Epithelial cell of esophagus (primary cell): ENCODE measurements around the gene DSCAML1.
"Not testable (repeated sequence)": the region's sequence is repeated elsewhere in the genome, so short reads cannot be mapped to it uniquely, and the experiment has no call there.

Source experiments
- DNase-seq: peaks from one replicate; pipeline ENCODE4 v3.0.0; 2010; ENCODE audit warnings: low read depth
- H3K4me3 ChIP-seq: 2 replicates; pipeline ENCODE4 v1.5.1; 2011; ENCODE audit warnings: mild to moderate bottlenecking, low read length, control low read depth
- TF ChIP-seq, protein P1 (sequence below): IDR thresholded peaks from 2 replicates; pipeline ENCODE4 v1.5.1; 2011; ENCODE audit warnings: low read depth, mild to moderate bottlenecking, low read length, control low read depth, inconsistent platforms; ENCODE audit not compliant: insufficient read depth; ENCODE audit errors: missing control alignments

DSCAML1 gene

GRCh38 chr11:117816846-117817367 lies 19.9 kb upstream of the DSCAML1 start:
- no peak for DNase-seq
- no peak overlapping the region for H3K4me3 ChIP-seq
- TF ChIP-seq, protein P1, sequence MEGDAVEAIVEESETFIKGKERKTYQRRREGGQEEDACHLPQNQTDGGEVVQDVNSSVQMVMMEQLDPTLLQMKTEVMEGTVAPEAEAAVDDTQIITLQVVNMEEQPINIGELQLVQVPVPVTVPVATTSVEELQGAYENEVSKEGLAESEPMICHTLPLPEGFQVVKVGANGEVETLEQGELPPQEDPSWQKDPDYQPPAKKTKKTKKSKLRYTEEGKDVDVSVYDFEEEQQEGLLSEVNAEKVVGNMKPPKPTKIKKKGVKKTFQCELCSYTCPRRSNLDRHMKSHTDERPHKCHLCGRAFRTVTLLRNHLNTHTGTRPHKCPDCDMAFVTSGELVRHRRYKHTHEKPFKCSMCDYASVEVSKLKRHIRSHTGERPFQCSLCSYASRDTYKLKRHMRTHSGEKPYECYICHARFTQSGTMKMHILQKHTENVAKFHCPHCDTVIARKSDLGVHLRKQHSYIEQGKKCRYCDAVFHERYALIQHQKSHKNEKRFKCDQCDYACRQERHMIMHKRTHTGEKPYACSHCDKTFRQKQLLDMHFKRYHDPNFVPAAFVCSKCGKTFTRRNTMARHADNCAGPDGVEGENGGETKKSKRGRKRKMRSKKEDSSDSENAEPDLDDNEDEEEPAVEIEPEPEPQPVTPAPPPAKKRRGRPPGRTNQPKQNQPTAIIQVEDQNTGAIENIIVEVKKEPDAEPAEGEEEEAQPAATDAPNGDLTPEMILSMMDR = no peak

GRCh38 chr11:117816151-117816741 lies 19.2 kb upstream of the DSCAML1 start:
- TF ChIP-seq, protein P1 = no peak
- DNase-seq = peak; percentile 66
- H3K4me3 ChIP-seq = no peak overlapping the region

DNA sequence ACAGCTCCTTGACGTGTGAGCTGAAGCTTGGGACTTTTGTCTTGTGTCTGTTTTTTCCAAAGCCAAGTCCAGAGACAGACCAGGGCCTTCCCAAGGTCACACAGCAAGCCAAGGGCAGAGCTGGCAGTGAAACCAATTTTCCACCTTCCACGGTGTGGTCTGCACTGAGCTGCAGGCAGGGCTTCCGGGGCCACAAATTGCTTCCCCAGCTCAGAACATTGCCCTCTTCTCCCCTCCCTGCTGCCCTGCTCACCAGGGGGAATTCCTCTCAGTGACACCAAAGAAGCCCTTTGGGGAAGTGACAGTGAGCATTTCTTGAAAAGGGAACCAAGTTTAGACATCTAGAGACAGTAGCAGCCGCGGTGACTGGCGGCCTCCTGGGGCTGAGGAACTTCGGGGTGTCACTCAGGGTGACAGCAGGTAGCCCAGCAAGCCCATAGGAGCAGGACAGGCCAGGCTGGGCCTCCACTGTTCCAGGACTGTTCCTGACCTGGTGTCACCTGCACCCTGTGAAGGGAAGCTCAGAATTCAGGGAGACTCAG lies 18.3 kb upstream of the DSCAML1 start:
- H3K4me3 ChIP-seq = no peak overlapping the region
- TF ChIP-seq, protein P1 = no peak
- DNase-seq = no peak

- TF ChIP-seq, protein P1 = no peak
- DNase-seq = peak; percentile 14
- no peak overlapping the region for H3K4me3 ChIP-seq
Observed at GRCh38 chr11:117814766-117815261, 17.8 kb upstream of the DSCAML1 start.

GRCh38 chr11:117814204-117814765 lies 17.3 kb upstream of the DSCAML1 start:
- H3K4me3 ChIP-seq = no peak overlapping the region
- TF ChIP-seq, protein P1 = no peak
- no peak for DNase-seq

DNA sequence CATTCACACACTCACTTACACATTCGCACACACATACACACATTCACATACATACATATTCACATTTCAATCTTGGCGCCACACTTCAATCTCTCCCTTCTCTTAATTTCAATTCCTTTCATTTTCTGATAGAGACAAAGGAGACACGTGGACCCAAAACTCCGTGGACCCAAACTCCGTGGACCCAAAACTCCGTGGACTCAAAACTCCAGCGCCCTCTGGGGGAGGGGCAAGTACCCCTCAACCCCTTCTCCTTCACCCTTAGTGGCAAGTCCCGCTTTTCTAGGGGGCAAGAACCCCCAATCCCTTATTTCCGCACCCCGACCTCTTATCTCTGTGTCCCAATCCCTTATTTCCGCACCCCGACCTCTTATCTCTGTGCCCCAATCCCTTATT lies 13.0 kb upstream of the DSCAML1 start:
- H3K4me3 ChIP-seq, DNase-seq: not testable (repeated sequence)

GRCh38 chr11:117809236-117810055 lies 12.4 kb upstream of the DSCAML1 start:
- no peak overlapping the region for H3K4me3 ChIP-seq
- peak; percentile 61 for DNase-seq
- TF ChIP-seq, protein P1 = peak; percentile 63
